ENCODE measurements around the gene STPG3.
A peak's percentile ranks its signal among the peaks of the same experiment; 100 is the strongest.

STPG3 gene

GRCh38 chr9:137227054-137227852 is 23.8 kb upstream of the STPG3 start, which contains the start of gene RNF224:
TSS of gene RNF224 (plus strand) at chr9:137227502. CDS start at chr9:137228336, 834 bp downstream.
- peak within 1 kb of the TSS; percentile 97 for H3K27ac ChIP-seq
- peak; percentile 90 for TF ChIP-seq CTCF (conservative IDR thresholded peaks at IDR 0.05)

- H3K27ac ChIP-seq = peak overlapping the region; percentile 97
- TF ChIP-seq CTCF (conservative IDR thresholded peaks at IDR 0.05) = no peak
Measured at GRCh38 chr9:137227853-137228505, 23.1 kb upstream of the STPG3 start.

- peak overlapping the region; percentile 97; the same call in 1 of the 2 replicates for H3K27ac ChIP-seq
Measured at GRCh38 chr9:137228506-137228967, 22.5 kb upstream of the STPG3 start.

GRCh38 chr9:137228968-137229896 is 21.9 kb upstream of the STPG3 start:
- TF ChIP-seq CTCF (conservative IDR thresholded peaks at IDR 0.05) = no peak

More at GRCh38 chr9:137228506-137228967, 22.5 kb upstream of the STPG3 start:
- no peak for TF ChIP-seq CTCF (conservative IDR thresholded peaks at IDR 0.05)

GRCh38 chr9:137229903-137230704 is 21.0 kb upstream of the STPG3 start:
- H3K27ac ChIP-seq = no peak overlapping the region

More at GRCh38 chr9:137228968-137229896, 21.9 kb upstream of the STPG3 start:
- H3K27ac ChIP-seq = peak overlapping the region; percentile 97; the same call in 1 of the 2 replicates

More at GRCh38 chr9:137229903-137230704, 21.0 kb upstream of the STPG3 start:
- no peak for TF ChIP-seq CTCF (conservative IDR thresholded peaks at IDR 0.05)

Data from VCaP (cell line).